BLaER1 treated with 17β-estradiol and CSF1 and Interleukin-3, amounts not matched to agents 10 nM and 100 nM (cell line): ENCODE measurements around the gene SLC19A3.
A peak's percentile ranks its signal among the peaks of the same experiment; 100 is the strongest.
"Not testable (repeated sequence)": the region's sequence is repeated elsewhere in the genome, so short reads cannot be mapped to it uniquely, and the experiment has no call there.

ENCODE experiments used
- H3K27ac ChIP-seq, 11 experiments: shearing (Covaris generic); formaldehyde crosslinking; 2 replicates each; pipeline ENCODE4 v1.8.1; 2022
- H3K27me3 ChIP-seq, 11 experiments: shearing (Covaris generic); formaldehyde crosslinking; 2 replicates each; pipeline ENCODE4 v1.8.1; 2022
- H3K36me3 ChIP-seq, 11 experiments: shearing (Covaris generic); formaldehyde crosslinking; 2 replicates each; pipeline ENCODE4 v1.8.1; 2022
- H3K4me1 ChIP-seq, 10 experiments: shearing (Covaris generic); formaldehyde crosslinking; 2 replicates each; pipeline ENCODE4 v1.8.1; 2022
- H3K4me2 ChIP-seq, 11 experiments: shearing (Covaris generic); formaldehyde crosslinking; 2 replicates each; pipeline ENCODE4 v1.8.1; 2022
- H3K4me3 ChIP-seq, 10 experiments: shearing (Covaris generic); formaldehyde crosslinking; 2 replicates each; pipeline ENCODE4 v1.8.1; 2022
- H3K9ac ChIP-seq, 11 experiments: shearing (Covaris generic); formaldehyde crosslinking; 2 replicates each; pipeline ENCODE4 v1.8.1; 2022
- H3K9me3 ChIP-seq, 11 experiments: shearing (Covaris generic); formaldehyde crosslinking; replicated peaks in 1 of 11; 2 replicates each; pipeline ENCODE4 v1.8.1; 2022
- H4K20me1 ChIP-seq, 11 experiments: shearing (Covaris generic); formaldehyde crosslinking; 2 replicates each; pipeline ENCODE4 v1.8.1; 2022
- Cebpa-rat ChIP-seq, 11 experiments: shearing (Covaris generic); IDR thresholded peaks; 2 replicates each; pipeline ENCODE4 v1.8.1; 2022

SLC19A3 gene

DNA sequence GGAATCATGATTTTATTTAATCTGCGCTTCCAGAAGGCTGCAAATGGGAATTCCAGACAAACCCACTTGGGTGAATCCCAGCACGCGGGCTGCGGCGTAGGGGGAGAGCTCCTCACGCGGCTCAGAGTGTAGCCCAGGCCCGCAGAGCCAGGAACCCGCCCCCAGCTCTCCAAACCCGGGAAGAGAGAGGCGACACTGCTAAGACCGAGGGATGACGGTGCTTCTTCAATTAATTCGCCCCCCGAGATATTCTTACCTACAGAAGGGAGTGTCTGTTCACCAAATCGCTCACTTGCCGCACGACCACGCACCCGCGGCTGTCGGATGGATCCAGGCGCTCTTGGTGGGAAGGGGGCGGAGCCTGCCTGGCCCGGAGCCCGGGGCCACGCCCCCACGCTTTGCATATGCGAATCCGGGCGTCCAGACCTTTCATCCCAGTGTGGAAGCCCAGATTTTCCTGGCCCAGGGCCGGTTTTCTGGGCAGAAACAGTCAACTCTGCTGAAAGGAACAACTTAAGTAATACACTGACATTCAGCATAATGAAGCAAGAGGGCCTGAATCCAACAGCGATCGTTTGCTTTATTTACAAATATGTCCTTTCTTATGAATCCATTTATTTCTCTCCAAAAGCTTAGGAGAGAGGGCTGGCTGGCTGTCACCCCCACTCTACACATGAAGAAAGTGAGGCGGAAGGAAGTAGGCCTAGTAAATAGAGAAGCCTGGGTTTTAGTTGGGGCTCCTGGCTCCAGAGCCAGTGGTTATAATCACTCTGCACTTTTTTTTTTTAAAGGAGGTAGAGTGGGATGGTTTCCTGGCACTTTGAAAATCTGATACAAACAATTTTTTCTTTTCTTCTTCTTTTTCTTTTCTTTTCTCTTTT is at the start of gene SLC19A3:
Gene SLC19A3 (minus strand): TSS at position 342 of the 881 bp plus-strand sequence. CDS start 15,710 bp downstream, outside the sequence.
- Histone ChIP-seq H3K9me3 (peaks cover 0 to 13% (median 6%) of the 10 kb centered on the region in 11 experiments; a peak in 12 of 22 replicates), H3K27ac (no peak within 1 kb of the TSS), H3K27me3 (no peaks in the 10 kb centered on the region), H3K4me3 (no peak within 1 kb of the TSS), H4K20me1 (no peaks in the 10 kb centered on the region), H3K36me3 (no peaks in the 10 kb centered on the region), H3K9ac (no peak within 1 kb of the TSS), H3K4me2 (no peak within 1 kb of the TSS), H3K4me1 (no peaks in the 10 kb centered on the region)
- TF ChIP-seq Cebpa-rat (IDR thresholded peaks at IDR 0.05) = no peak

DNA sequence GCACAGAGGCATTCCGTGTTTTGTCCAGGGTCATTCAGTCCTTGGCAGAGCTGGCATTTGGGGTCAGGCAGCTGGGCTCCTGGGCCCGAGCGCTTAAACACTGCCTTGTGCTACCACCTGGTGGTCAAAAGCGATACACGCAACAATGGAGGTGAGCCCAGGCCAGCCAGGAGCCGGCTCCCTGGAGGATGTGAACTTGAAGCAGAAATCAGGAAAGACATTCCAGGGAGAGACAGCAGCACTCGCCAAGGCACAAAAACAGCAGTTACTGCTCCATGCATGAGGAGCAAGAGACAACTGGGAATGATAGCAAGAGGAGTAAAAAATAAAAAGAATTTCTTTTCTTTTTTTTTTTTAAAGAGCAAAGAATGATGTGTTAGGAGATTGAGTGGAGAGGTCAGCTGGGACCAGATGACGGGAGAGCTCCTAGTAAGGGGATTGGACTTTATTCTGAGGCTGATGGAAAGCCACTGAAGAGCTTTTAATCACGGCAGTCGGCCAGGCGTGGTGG is 48.6 kb upstream of the SLC19A3 start:
- 0 out of 20 replicates have a peak, but pooled peaks cover 0 to 3% (median 0%) of the 10 kb centered on the region in 10 experiments for H3K4me1 ChIP-seq
- no peak for TF ChIP-seq Cebpa-rat (IDR thresholded peaks at IDR 0.05)
- no peak overlapping the region for H3K4me3 ChIP-seq
- H3K9ac ChIP-seq = no peak overlapping the region
- H3K27ac ChIP-seq = no peak overlapping the region
- no peaks in the 10 kb centered on the region for H4K20me1 ChIP-seq
- H3K36me3 ChIP-seq = no peaks in the 10 kb centered on the region
- no peaks in the 10 kb centered on the region for H3K27me3 ChIP-seq
- H3K9me3 ChIP-seq = no peaks in the 10 kb centered on the region
- no peak overlapping the region for H3K4me2 ChIP-seq

DNA sequence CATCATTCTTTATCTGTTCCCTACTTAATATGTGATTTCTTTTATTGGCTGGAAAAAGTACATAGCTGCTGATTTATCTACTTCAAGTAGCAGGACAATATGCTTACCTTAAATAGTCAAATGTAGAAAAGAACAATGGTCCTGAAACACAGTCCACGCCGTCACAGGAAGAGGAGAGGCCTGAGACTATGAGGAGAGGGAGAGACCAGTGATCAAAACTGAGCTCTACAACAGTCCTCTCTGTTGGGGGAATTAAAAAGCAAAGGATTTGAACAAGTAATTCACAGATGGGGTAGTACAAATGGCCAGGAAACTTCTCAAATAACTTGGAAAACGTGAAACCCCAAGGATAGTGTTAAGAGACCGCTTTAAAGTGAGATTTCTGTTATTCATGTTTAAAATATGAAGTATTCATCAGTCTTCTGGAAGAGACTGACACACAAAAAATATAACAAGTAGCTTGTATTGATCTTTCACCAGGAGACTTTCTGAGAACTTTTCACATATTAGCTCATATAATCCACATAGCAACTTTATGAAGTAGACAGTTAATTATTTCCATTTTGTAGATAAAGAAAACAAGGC is 48.1 kb upstream of the SLC19A3 start:
- no peak overlapping the region for H3K4me3 ChIP-seq
- no peaks in the 10 kb centered on the region for H3K36me3 ChIP-seq
- H4K20me1 ChIP-seq = no peaks in the 10 kb centered on the region
- H3K4me1 ChIP-seq = 0 out of 20 replicates have a peak, but pooled peaks cover 0 to 3% (median 0%) of the 10 kb centered on the region in 10 experiments
- no peak overlapping the region for H3K4me2 ChIP-seq
- H3K9me3 ChIP-seq = no peaks in the 10 kb centered on the region
- H3K9ac ChIP-seq = no peak overlapping the region
- no peak for TF ChIP-seq Cebpa-rat (IDR thresholded peaks at IDR 0.05)
- no peak overlapping the region for H3K27ac ChIP-seq
- H3K27me3 ChIP-seq = no peaks in the 10 kb centered on the region

DNA sequence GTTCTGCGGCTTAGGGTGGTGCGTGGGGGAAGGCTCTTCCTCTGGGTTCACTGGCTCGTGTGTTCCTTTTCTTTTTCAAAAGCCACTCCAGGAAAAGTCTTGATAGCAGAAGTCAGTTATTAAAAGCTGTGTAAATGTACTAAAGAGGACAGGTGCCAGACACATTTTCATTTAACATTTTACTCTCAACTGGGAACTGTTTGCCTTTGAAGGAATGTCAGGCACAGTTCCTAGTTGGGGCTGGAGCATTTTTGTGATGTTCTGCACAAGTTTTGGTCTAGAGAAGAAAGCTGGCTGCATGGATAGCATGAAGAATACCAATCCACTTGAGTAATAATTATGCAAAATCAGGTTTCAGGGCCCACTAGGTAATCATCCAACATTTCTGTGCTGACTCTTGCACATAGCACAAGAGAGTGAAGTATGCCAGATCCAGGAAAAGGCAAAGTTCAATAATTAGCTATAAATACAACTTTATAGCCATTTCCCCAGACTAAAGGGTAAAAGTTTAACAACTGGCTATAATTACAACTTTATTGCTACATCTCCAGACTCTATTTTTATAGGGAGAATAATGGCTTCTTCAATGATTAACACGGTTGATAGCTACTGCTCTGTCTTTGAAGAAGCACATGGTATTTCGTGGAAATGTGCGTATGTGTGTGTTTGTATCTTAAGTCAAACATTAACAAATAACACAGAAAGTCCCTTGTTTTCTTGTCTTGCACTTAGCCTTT is 44.1 kb upstream of the SLC19A3 start:
- H3K27me3 ChIP-seq = no peaks in the 10 kb centered on the region
- no peaks in the 10 kb centered on the region for H3K36me3 ChIP-seq
- H3K4me2 ChIP-seq = no peak overlapping the region
- H3K9me3 ChIP-seq = no peaks in the 10 kb centered on the region
- TF ChIP-seq Cebpa-rat (IDR thresholded peaks at IDR 0.05) = no peak
- H3K27ac ChIP-seq = no peak overlapping the region
- no peak overlapping the region for H3K9ac ChIP-seq
- H4K20me1 ChIP-seq = no peaks in the 10 kb centered on the region
- H3K4me3 ChIP-seq = no peak overlapping the region
- H3K4me1 ChIP-seq = no peaks in the 10 kb centered on the region

DNA sequence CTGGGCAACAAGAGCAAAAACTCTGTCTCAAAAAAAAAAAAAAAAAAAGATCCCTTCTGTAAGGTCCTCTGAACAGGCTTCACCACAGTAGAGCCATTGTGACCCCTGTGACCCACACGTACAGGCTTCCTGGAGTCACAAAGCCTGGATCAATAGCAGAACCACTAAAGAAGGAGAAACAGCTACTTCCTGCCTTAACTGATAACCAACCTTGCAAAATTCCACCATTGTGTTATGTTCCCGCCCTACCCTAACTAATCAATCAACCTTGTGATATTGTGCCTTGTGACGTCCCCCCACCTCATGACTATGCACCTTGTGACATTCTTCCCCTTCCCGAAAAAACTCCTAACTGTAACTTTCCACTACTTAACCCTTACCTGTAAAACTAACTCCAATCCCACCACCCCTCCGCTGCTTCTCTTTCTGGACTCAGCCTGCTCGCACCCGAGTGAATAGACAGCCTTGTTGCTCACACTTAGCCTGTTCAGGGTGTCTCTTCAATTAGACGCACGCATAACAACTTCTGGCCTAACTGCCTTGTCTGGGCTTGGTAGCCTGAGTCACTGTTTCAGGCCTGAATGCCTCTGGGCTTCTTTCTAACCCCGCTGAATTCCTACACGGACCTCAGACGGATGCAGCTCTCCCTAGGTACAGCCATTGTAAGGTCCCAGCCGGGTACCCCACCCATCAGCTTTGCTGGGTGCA is 41.7 kb upstream of the SLC19A3 start:
- H3K4me3 ChIP-seq = no peak overlapping the region
- H3K36me3 ChIP-seq = no peaks in the 10 kb centered on the region
- H3K4me1 ChIP-seq = no peaks in the 10 kb centered on the region
- H3K27ac ChIP-seq = no peak overlapping the region
- H3K4me2 ChIP-seq = 0 out of 22 replicates have a peak overlapping the region, but pooled peaks of 1 of the 11 experiments have one; percentile 30
- no peak overlapping the region for H3K9ac ChIP-seq
- no peaks in the 10 kb centered on the region for H4K20me1 ChIP-seq
- no peak for TF ChIP-seq Cebpa-rat (IDR thresholded peaks at IDR 0.05)
- no peaks in the 10 kb centered on the region for H3K9me3 ChIP-seq
- no peaks in the 10 kb centered on the region for H3K27me3 ChIP-seq

DNA sequence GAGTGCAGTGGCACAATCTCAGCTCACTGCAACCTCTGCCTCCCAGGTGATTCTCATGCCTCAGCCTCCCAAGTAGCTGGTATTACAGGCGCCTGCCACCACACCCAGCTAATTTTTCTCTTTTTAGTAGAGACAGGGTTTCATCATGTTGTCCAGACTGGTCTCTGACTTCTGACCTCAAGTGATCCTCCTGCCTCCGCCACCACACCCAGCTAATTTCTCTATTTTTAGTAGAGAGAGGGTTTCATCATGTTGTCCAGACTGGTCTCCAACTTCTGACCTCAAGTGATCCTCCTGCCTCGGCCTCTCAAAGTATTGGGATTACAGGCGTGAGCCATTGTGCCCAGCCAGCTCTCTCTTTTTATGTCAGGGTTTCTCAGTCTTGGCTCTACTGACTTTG is 38.4 kb upstream of the SLC19A3 start:
- H3K4me3 ChIP-seq, H3K4me1 ChIP-seq, H3K27me3 ChIP-seq, H3K9me3 ChIP-seq, H3K36me3 ChIP-seq, H3K9ac ChIP-seq, H4K20me1 ChIP-seq, H3K4me2 ChIP-seq, H3K27ac ChIP-seq: not testable (repeated sequence)

DNA sequence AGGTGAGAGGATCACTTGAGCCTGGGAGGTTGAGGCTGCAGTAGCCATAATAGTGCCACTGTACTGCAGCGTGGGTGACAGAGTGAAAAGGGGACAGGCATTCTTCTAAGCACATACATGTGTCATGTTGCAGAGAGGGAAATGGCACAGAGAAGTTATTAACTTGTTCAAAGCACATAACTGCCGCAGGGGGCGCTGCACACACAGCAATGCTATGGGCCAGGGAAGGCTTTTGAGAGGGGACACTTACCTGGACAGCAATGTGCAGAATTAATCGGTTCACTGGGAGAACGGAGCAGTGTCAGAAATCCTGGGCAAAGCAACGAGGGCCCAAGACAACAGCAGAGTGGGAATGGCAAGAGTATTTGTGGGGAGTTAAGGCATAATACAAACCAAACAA is 30.3 kb upstream of the SLC19A3 start:
- Histone ChIP-seq H3K9ac (no peak overlapping the region), H3K4me1 (no peaks in the 10 kb centered on the region), H3K4me3 (no peak overlapping the region), H3K36me3 (no peaks in the 10 kb centered on the region), H3K27ac (no peak overlapping the region), H3K4me2 (no peak overlapping the region), H3K9me3 (no peaks in the 10 kb centered on the region), H4K20me1 (no peaks in the 10 kb centered on the region), H3K27me3 (no peaks in the 10 kb centered on the region)
- no peak for TF ChIP-seq Cebpa-rat (IDR thresholded peaks at IDR 0.05)

DNA sequence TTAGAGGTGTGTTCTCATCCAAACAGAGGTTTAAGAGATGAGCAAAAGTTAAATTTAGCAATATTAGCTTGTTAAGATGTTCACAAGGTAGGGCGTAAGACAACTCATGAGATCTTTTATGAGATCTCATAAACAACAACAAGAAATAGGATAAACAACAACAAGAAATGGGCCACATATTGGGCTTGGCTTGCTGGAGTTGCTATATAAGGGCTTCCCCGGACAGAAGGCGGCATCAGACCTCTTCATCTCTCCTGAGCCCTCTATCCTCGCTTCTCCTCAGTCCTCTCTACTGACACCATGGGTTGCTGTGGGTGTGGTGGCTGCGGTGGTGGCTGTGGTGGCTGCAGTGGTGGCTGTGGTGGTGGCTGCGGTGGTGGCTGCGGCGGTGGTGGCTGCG is 27.8 kb upstream of the SLC19A3 start, which contains the start of gene SCYGR8:
Gene SCYGR8 (plus strand): TSS at position 301 of the 400 bp plus-strand sequence. CDS start 0 bp downstream, at position 301.
- Histone ChIP-seq H3K36me3 (no peaks in the 10 kb centered on the region), H4K20me1 (no peaks in the 10 kb centered on the region), H3K9me3 (no peaks in the 10 kb centered on the region), H3K27ac (no peak within 1 kb of the TSS), H3K4me1 (no peaks in the 10 kb centered on the region), H3K9ac (no peak within 1 kb of the TSS), H3K4me2 (no peak within 1 kb of the TSS), H3K27me3 (no peaks in the 10 kb centered on the region), H3K4me3 (no peak within 1 kb of the TSS)
- no peak for TF ChIP-seq Cebpa-rat (IDR thresholded peaks at IDR 0.05)

DNA sequence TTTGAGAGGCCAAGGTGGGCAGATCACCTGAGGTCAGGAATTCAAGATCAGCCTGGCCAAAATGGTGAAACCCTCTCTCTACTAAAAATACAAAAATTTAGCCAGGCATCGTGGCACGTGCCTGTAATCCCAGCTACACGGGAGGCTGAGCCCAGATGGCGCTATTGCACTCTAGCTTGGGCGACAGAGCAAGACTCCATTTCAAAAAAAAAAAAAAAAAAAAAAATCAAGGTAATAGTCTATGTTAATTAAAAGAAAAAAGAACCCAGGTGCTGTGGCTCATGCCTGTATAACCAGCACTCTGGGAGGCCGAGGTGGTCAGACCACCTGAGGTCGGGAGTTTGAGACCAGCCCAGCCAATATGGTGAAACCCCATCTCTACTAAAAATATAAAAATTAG is 22.9 kb upstream of the SLC19A3 start:
- not testable (repeated sequence) for H4K20me1 ChIP-seq, H3K27me3 ChIP-seq, H3K4me3 ChIP-seq, H3K4me1 ChIP-seq, H3K27ac ChIP-seq, H3K9me3 ChIP-seq, H3K36me3 ChIP-seq, H3K9ac ChIP-seq, H3K4me2 ChIP-seq
